IMR-90 (cell line): ENCODE data around the gene WHRN.

ENCODE experiments used
- BHLHE40 ChIP-seq: fragments of 150-350 bp; IDR thresholded peaks from 2 replicates; pipeline ENCODE4 v1.6.1; 2016; ENCODE audit warnings: mild to moderate bottlenecking, low read depth, low read length
- CEBPB ChIP-seq: IDR thresholded peaks from 2 replicates; pipeline ENCODE4 v1.6.1; 2012; ENCODE audit warnings: low read depth, low read length, improper control_type of control experiment
- CHD1 ChIP-seq: IDR thresholded peaks from 2 replicates; pipeline ENCODE4 v1.6.1; 2012; ENCODE audit warnings: low read depth, low read length, improper control_type of control experiment
- ELK1 ChIP-seq: fragments of 150-350 bp; IDR thresholded peaks from 2 replicates; pipeline ENCODE4 v1.6.1; 2016; ENCODE audit warnings: low read depth, mild to moderate bottlenecking, low read length, moderate library complexity, borderline replicate concordance
- MAFK ChIP-seq: IDR thresholded peaks from 2 replicates; pipeline ENCODE4 v1.6.1; 2012; ENCODE audit warnings: low read depth, low read length, improper control_type of control experiment
- MAZ ChIP-seq: IDR thresholded peaks from 2 replicates; pipeline ENCODE4 v1.6.1; 2012; ENCODE audit warnings: low read depth, mild to moderate bottlenecking, low read length, improper control_type of control experiment, moderate library complexity, borderline replicate concordance
- MXI1 ChIP-seq: IDR thresholded peaks from 2 replicates; pipeline ENCODE4 v1.6.1; 2012; ENCODE audit warnings: low read depth, mild to moderate bottlenecking, low read length, moderate library complexity, borderline replicate concordance
- POLR2A ChIP-seq: IDR thresholded peaks from 2 replicates; pipeline ENCODE4 v1.6.1; 2012; ENCODE audit warnings: mild to moderate bottlenecking, low read depth, low read length
- RCOR1 ChIP-seq: IDR thresholded peaks from 2 replicates; pipeline ENCODE4 v1.6.1; 2012; ENCODE audit warnings: mild to moderate bottlenecking, low read length, improper control_type of control experiment; ENCODE audit not compliant: insufficient replicate concordance
- SMC3 ChIP-seq: fragments of 150-350 bp; IDR thresholded peaks from 2 replicates; pipeline ENCODE4 v1.6.1; 2016; ENCODE audit warnings: low read depth, mild to moderate bottlenecking, antibody characterized with exemption, low read length, moderate library complexity
- TF ChIP-seq, protein P1 (sequence below): conservative IDR thresholded peaks from 2 replicates; pipeline ENCODE4 v1.5.1; 2012; ENCODE audit warnings: mild to moderate bottlenecking, low read depth, low read length, improper control_type of control experiment
- TF ChIP-seq, protein P2 (sequence below): fragments of 150-350 bp; IDR thresholded peaks from 2 replicates; pipeline ENCODE4 v1.6.1; 2017; ENCODE audit warnings: mild to moderate bottlenecking, antibody characterized with exemption, low read length, low read depth

GRCh38 chr9:114355821-114356220, 149.5 kb downstream of the WHRN start:
- TF ChIP-seq, protein P1, sequence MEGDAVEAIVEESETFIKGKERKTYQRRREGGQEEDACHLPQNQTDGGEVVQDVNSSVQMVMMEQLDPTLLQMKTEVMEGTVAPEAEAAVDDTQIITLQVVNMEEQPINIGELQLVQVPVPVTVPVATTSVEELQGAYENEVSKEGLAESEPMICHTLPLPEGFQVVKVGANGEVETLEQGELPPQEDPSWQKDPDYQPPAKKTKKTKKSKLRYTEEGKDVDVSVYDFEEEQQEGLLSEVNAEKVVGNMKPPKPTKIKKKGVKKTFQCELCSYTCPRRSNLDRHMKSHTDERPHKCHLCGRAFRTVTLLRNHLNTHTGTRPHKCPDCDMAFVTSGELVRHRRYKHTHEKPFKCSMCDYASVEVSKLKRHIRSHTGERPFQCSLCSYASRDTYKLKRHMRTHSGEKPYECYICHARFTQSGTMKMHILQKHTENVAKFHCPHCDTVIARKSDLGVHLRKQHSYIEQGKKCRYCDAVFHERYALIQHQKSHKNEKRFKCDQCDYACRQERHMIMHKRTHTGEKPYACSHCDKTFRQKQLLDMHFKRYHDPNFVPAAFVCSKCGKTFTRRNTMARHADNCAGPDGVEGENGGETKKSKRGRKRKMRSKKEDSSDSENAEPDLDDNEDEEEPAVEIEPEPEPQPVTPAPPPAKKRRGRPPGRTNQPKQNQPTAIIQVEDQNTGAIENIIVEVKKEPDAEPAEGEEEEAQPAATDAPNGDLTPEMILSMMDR = no peak
- TF ChIP-seq POLR2A = no peak
- no peak for TF ChIP-seq RCOR1
- no peak for TF ChIP-seq MAZ
- no peak for TF ChIP-seq MAFK
- TF ChIP-seq CHD1 = no peak
- TF ChIP-seq, protein P2, sequence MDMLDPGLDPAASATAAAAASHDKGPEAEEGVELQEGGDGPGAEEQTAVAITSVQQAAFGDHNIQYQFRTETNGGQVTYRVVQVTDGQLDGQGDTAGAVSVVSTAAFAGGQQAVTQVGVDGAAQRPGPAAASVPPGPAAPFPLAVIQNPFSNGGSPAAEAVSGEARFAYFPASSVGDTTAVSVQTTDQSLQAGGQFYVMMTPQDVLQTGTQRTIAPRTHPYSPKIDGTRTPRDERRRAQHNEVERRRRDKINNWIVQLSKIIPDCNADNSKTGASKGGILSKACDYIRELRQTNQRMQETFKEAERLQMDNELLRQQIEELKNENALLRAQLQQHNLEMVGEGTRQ = no peak
- no peak for TF ChIP-seq ELK1
- no peak for TF ChIP-seq SMC3
- no peak for TF ChIP-seq MXI1
- TF ChIP-seq BHLHE40 = no peak
- no peak for TF ChIP-seq CEBPB
